Lung (tissue), 12 donors: Measurements from ENCODE around the gene ALPL. TPM values are rescaled to one million over a fixed set of nuclear protein-coding genes. Genes with fewer than 3 reads are reported as not detected.
A peak's percentile ranks its signal among the peaks of the same experiment; 100 is the strongest.

Experiments
- ATAC-seq: fragments of 200-7000 bp; cut with Tn5 transposase; one replicate; pipeline ENCODE4 v1.9.1; 2020; ENCODE audit warnings: moderate number of reproducible peaks; ENCODE audit not compliant: insufficient read depth, low FRiP score
- DNase-seq, 3 donors: peaks; one replicate each; pipeline ENCODE4 v3.0.0-alpha.2; 2013 to 2017
- H3K27ac ChIP-seq, 2 donors: one replicate each; pipeline ENCODE4 v1.5.1; 2013; ENCODE audit warnings: mild to moderate bottlenecking in 2 of 2, moderate library complexity in 2 of 2, control low read depth in 1 of 2, inconsistent platforms in 1 of 2, low read depth in 1 of 2, low read length in 1 of 2
- H3K27me3 ChIP-seq, 3 donors: one replicate each; pipeline ENCODE4 v1.5.1; 2013; ENCODE audit warnings: low read length in 2 of 3; ENCODE audit not compliant: control insufficient read depth in 3 of 3, insufficient read depth in 3 of 3
- H3K36me3 ChIP-seq, 4 donors: one replicate each; pipeline ENCODE4 v1.5.1; 2013; ENCODE audit warnings: low read length in 4 of 4, mild to moderate bottlenecking in 1 of 4, moderate library complexity in 1 of 4; ENCODE audit not compliant: control insufficient read depth in 4 of 4, insufficient read depth in 4 of 4
- H3K4me1 ChIP-seq, 5 donors: one replicate each; pipeline ENCODE4 v1.5.1; 2013; ENCODE audit warnings: low read length in 5 of 5, mild to moderate bottlenecking in 2 of 5, moderate library complexity in 1 of 5; ENCODE audit not compliant: control insufficient read depth in 5 of 5, insufficient read depth in 5 of 5
- H3K4me3 ChIP-seq: one replicate; pipeline ENCODE4 v1.5.1; 2013; ENCODE audit warnings: mild to moderate bottlenecking, control low read depth, moderate library complexity
- H3K9ac ChIP-seq, 2 donors: one replicate each; pipeline ENCODE4 v1.5.1; 2013; ENCODE audit warnings: low read length in 2 of 2, control low read depth in 1 of 2; ENCODE audit not compliant: insufficient read depth in 1 of 2
- H3K9me3 ChIP-seq, 4 donors: one replicate each; pipeline ENCODE4 v1.5.1; 2013; ENCODE audit warnings: low read length in 3 of 4, mild to moderate bottlenecking in 1 of 4, moderate library complexity in 1 of 4; ENCODE audit not compliant: control insufficient read depth in 4 of 4, insufficient read depth in 3 of 4
- WGBS, 2 donors: extraction: QIAGEN DNeasy Blood & Tissue Kit; methylation state at CpG; one replicate each; pipeline ENCODE4 v1.1.7; 2013; 5-methylcytosine and 5-hydroxymethylcytosine counted together
- polyA plus RNA-seq, 2 donors: library from polyadenylated mRNA; stranded (reverse); fragments of 200-250 nt; gene quantifications; one replicate each; pipeline ENCODE4 v1.2.1, GENCODE V29; 2013
- total RNA-seq, 2 donors: library from RNA; depleted of rRNA in 1 of 2; stranded (reverse); fragments of >200 nt in 1 of 2; gene quantifications; one replicate each; pipeline ENCODE4 v1.2.1, GENCODE V29; 2014 to 2021
- TF ChIP-seq, protein P1 (sequence below): IDR thresholded peaks from 2 replicates; pipeline ENCODE4 v1.5.1; 2012; ENCODE audit warnings: mild to moderate bottlenecking; ENCODE audit errors: control extremely low read depth, extremely low read depth
- donor health status: control.
- donor health status: control.
- donor health status: Bipolar disorder and iron deficiency.
- donor health status: healthy.
- donor health status: DM: yes; HTN: yes; CAD: no.

Gene ALPL
- total and polyA plus RNA-seq, 4 donors, result 38.6 to 242 (median 230) TPM

GRCh38 chr1:21503706-21504377 lies 5.4 kb upstream of the ALPL start:
- no peaks in the 10 kb centered on the region for H3K9me3 ChIP-seq
- no peak overlapping the region for H3K9ac ChIP-seq
- no peaks in the 10 kb centered on the region for H3K36me3 ChIP-seq
- no peak for ATAC-seq
- peak in 1 of 3 donors; percentile 41 for DNase-seq
- H3K4me1 ChIP-seq, result peaks cover 0 to 3% (median 0%) of the 10 kb centered on the region in 5 donors
- TF ChIP-seq, protein P1, sequence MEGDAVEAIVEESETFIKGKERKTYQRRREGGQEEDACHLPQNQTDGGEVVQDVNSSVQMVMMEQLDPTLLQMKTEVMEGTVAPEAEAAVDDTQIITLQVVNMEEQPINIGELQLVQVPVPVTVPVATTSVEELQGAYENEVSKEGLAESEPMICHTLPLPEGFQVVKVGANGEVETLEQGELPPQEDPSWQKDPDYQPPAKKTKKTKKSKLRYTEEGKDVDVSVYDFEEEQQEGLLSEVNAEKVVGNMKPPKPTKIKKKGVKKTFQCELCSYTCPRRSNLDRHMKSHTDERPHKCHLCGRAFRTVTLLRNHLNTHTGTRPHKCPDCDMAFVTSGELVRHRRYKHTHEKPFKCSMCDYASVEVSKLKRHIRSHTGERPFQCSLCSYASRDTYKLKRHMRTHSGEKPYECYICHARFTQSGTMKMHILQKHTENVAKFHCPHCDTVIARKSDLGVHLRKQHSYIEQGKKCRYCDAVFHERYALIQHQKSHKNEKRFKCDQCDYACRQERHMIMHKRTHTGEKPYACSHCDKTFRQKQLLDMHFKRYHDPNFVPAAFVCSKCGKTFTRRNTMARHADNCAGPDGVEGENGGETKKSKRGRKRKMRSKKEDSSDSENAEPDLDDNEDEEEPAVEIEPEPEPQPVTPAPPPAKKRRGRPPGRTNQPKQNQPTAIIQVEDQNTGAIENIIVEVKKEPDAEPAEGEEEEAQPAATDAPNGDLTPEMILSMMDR, result no peak
- H3K4me3 ChIP-seq, result no peak overlapping the region
- peaks cover 0 to 9% (median 7%) of the 10 kb centered on the region in 3 donors for H3K27me3 ChIP-seq
- 63 to 67% methylated on average over 7 of the region's 7 CpGs for WGBS, 2 donors
- H3K27ac ChIP-seq, result no peak overlapping the region

- DNase-seq (no peak), ATAC-seq (no peak)
- peaks cover 0 to 24% (median 17%) of the 10 kb centered on the region in 3 donors for H3K27me3 ChIP-seq
- no peak overlapping the region for H3K9ac ChIP-seq
- H3K36me3 ChIP-seq, result no peaks in the 10 kb centered on the region
- TF ChIP-seq, protein P1, result no peak
- no peak overlapping the region for H3K4me3 ChIP-seq
- 59 to 74% methylated on average over 4 of the region's 4 CpGs for WGBS, 2 donors
- H3K9me3 ChIP-seq, result no peaks in the 10 kb centered on the region
- H3K4me1 ChIP-seq, result peaks cover 0 to 9% (median 4%) of the 10 kb centered on the region in 5 donors
- no peak overlapping the region for H3K27ac ChIP-seq
Measured at GRCh38 chr1:21506804-21507203, 2.4 kb upstream of the ALPL start.

GRCh38 chr1:21507511-21508270 lies 1.5 kb upstream of the ALPL start:
- peaks cover 0 to 9% (median 4%) of the 10 kb centered on the region in 5 donors for H3K4me1 ChIP-seq

More at GRCh38 chr1:21507511-21508270, 1.5 kb upstream of the ALPL start:
- 82 to 98% methylated on average over 1 of the region's 1 CpG for WGBS, 2 donors
- Histone ChIP-seq H3K36me3 (no peaks in the 10 kb centered on the region), H3K27me3 (peaks cover 0 to 24% (median 17%) of the 10 kb centered on the region in 3 donors), H3K27ac (no peak overlapping the region), H3K9me3 (no peaks in the 10 kb centered on the region), H3K9ac (no peak overlapping the region), H3K4me3 (no peak overlapping the region)
- DNase-seq (no peak), ATAC-seq (no peak)
- TF ChIP-seq, protein P1, result no peak
